Measurements from ENCODE around the gene RBM15. TPM values are rescaled to one million over a fixed set of nuclear protein-coding genes. Genes with fewer than 3 reads are reported as not detected.

Gene RBM15
- total and polyA plus RNA-seq, 2 donors = 4.1 to 42.7 TPM

DNA sequence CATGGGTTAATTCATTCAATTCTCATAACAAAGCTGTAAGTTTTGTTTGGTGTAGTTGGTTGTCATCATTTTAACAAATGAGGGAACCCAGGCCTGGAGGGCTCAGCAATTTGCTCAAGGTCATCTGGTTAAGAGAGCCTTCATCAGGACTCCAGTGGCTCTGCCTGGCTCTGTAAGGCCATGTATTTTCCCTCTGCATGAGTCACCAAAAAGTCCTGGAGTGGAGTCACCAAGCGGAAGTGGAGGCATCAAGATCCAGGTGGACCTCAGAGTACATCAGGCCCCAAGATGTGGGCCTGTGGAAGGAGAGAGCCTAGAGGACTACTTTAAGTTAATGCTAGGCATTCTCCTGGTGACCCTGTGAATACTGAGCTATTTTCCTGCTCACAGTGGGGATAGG lies 30.0 kb upstream of the RBM15 start:
- WGBS = 100% methylated on average over 1 of the region's 1 CpG
- Histone ChIP-seq H3K36me3 (ENCODE audit: insufficient read depth) (no peaks in the 10 kb centered on the region), H3K4me1 (ENCODE audit: insufficient read depth) (no peaks in the 10 kb centered on the region), H3K27ac (ENCODE audit: low read depth) (no peak overlapping the region), H3K4me3 (ENCODE audit: low read depth, low read length) (no peak overlapping the region)
- no peak for DNase-seq (ENCODE audit: extremely low spot score)

GRCh38 chr1:110309767-110310166 lies 29.4 kb upstream of the RBM15 start:
- Histone ChIP-seq H3K27ac (ENCODE audit: low read depth) (no peak overlapping the region), H3K4me1 (ENCODE audit: insufficient read depth) (no peaks in the 10 kb centered on the region), H3K36me3 (ENCODE audit: insufficient read depth) (no peaks in the 10 kb centered on the region), H3K4me3 (ENCODE audit: low read depth, low read length) (no peak overlapping the region)
- no peak for DNase-seq (ENCODE audit: extremely low spot score)
- 69% methylated on average over 3 of the region's 3 CpGs for WGBS

DNA sequence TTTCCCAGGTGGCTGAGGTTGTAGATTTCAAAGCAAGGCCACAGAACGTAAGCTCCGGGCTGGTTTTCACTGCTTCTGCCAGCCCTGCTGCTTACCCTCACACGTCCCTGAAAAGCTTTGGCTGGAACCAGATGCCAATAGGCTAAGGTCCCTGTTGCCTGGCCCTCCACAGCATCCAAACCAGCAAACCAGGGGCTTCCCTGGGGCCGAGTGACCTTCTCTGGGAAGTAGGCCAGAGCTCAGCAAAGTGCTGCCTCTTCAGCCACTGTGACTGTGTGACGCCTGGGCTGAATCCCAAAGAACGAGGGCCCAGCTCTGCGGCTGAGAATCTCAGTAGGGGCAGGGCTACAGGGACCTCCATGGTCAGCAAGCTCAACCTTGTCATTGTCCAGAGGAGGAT lies 28.9 kb upstream of the RBM15 start:
- no peak for DNase-seq (ENCODE audit: extremely low spot score)
- 72% methylated on average over 7 of the region's 7 CpGs for WGBS

DNA sequence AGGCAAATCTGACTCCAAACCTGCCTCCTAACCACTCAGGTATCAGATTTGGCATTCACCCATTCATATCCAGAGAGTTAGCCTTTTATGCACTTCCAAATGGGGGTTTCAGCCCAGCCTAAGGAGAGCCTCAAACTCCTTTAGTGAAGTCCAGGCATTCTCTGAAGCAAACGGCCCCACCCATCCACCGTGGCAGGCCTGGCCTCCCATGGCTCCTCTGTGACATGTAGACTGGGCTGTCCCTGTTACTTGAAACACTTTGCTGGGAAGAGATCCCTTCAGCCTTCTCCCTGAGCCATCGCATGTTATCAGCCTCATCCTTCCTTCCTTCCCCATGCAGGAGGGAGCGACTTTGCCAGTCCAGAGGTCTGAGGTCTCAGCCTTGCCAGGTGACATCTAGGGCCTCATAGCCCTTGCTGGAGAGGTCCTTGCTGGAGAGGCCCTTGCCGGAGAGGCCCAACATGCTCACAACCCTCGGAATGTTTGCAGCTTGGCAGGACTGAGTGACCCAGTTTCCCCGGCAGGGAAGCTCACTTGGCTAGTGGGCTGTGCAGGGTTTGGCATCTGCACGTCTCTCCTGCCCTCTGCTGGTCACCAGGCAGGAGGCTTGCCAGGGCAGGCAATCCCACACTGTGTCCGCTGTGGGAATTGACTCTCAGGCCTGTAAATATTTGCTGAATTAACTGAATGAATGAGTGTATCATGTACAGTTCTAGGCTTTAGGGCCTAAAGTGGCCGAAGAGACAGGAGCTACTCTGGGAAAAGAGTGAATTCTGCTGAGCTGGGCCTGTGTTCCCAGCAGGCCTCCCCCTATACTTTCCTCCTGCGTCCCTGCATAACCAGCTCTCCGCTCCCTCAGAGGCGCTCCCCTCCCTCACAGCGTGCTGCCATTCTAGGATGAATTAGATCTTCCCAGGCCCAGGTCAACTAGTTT lies 26.7 kb upstream of the RBM15 start:
- no peaks in the 10 kb centered on the region for H3K4me1 ChIP-seq (ENCODE audit: insufficient read depth)
- no peaks in the 10 kb centered on the region for H3K36me3 ChIP-seq (ENCODE audit: insufficient read depth)
- no peak overlapping the region for H3K27ac ChIP-seq (ENCODE audit: low read depth)
- DNase-seq (ENCODE audit: extremely low spot score) = no peak
- 38% methylated on average over 14 of the region's 14 CpGs for WGBS
- no peak overlapping the region for H3K4me3 ChIP-seq (ENCODE audit: low read depth, low read length)

More for the DNA sequence above, 28.9 kb upstream of the RBM15 start:
- Histone ChIP-seq H3K36me3 (ENCODE audit: insufficient read depth) (no peaks in the 10 kb centered on the region), H3K4me1 (ENCODE audit: insufficient read depth) (no peaks in the 10 kb centered on the region), H3K4me3 (ENCODE audit: low read depth, low read length) (no peak overlapping the region), H3K27ac (ENCODE audit: low read depth) (no peak overlapping the region)

GRCh38 chr1:110316735-110317134 lies 22.4 kb upstream of the RBM15 start:
- no peak overlapping the region for H3K27ac ChIP-seq (ENCODE audit: low read depth)
- no peak overlapping the region for H3K4me3 ChIP-seq (ENCODE audit: low read depth, low read length)
- H3K36me3 ChIP-seq (ENCODE audit: insufficient read depth) = no peaks in the 10 kb centered on the region
- WGBS = 75% methylated on average over 2 of the region's 2 CpGs
- H3K4me1 ChIP-seq (ENCODE audit: insufficient read depth) = no peaks in the 10 kb centered on the region
- no peak for DNase-seq (ENCODE audit: extremely low spot score)

DNA sequence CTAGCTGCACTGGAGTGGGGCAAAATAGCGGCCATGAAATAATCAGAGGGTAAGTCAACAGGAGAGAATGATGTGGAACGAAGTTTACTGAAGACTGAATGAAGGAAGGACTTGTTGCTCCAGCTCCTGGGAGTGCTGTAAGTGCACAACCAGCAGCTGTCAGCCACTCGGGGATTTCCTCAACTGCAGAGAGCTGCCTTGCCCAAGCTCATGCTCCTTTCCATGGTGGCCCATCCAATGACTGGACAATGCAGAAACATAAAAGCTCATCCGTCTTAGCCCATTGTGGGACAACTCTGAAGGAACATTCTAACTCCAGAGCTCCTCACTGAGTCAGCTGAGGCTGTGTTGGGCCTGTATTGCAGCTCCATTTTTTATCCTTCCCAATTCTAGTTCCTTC lies 21.1 kb upstream of the RBM15 start:
- no peak overlapping the region for H3K4me3 ChIP-seq (ENCODE audit: low read depth, low read length)
- no peaks in the 10 kb centered on the region for H3K4me1 ChIP-seq (ENCODE audit: insufficient read depth)
- H3K36me3 ChIP-seq (ENCODE audit: insufficient read depth) = no peaks in the 10 kb centered on the region
- no peak for DNase-seq (ENCODE audit: extremely low spot score)
- WGBS = 81% methylated on average over 4 of the region's 4 CpGs
- no peak overlapping the region for H3K27ac ChIP-seq (ENCODE audit: low read depth)

DNA sequence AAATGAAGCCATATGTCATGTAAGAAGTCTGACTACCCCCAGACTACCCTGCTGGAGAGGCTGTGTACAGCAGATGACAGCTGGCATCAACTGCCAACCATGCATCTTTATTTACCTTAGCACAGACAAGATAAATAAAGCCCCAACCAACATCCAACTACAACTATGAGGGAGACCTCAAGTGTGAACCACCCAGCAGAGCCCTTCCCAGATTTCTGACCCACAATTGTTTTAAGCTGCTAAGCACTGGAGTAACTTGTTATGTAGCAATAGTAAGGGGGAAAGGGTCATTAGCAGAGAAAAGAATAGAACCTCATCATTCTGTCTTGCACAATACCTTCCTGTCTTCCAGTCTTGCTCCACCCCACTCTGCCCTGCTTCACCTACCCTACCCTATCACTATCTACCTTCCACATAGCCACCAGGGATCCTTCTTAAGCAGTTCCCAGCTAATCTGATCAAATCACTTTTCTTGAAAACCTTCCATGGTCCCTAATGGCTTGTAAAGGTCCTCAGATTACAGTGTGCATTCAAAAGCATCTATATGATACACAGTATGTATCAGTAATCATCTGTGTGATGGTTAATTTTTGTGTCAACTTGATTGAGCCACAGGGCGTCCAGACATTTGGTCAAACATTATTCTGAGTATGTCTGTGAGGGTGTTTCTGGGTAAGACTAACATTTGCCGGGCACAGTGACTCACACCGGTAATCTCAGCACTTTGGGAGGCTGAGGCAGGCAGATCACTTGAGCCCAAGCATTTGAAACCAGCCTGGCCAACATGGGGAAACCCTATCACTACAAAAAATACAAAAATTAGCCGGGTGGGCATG lies 19.6 kb upstream of the RBM15 start:
- no peak overlapping the region for H3K27ac ChIP-seq (ENCODE audit: low read depth)
- no peaks in the 10 kb centered on the region for H3K36me3 ChIP-seq (ENCODE audit: insufficient read depth)
- 73% methylated on average over 4 of the region's 4 CpGs for WGBS
- no peak overlapping the region for H3K4me3 ChIP-seq (ENCODE audit: low read depth, low read length)
- H3K4me1 ChIP-seq (ENCODE audit: insufficient read depth) = no peaks in the 10 kb centered on the region
- no peak for DNase-seq (ENCODE audit: extremely low spot score)

DNA sequence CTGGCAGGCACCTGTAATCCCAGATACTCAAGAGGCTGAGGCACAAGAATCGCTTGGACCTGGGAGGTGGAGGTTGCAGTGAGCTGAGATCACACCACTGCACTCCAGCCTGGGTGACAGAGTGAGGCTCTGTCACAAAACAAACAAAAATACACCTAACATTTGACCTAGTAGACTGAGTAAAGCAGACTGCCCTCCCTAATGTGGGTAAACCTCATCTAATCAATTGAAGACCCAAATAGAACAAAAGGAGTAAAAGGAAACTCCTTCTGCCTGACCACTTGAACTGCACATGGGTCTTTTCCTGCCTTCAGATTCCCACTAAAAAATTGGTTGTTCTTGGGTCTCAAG lies 19.0 kb upstream of the RBM15 start:
- H3K4me1 ChIP-seq (ENCODE audit: insufficient read depth) = no peaks in the 10 kb centered on the region
- H3K4me3 ChIP-seq (ENCODE audit: low read depth, low read length) = no peak overlapping the region
- H3K36me3 ChIP-seq (ENCODE audit: insufficient read depth) = no peaks in the 10 kb centered on the region
- H3K27ac ChIP-seq (ENCODE audit: low read depth) = no peak overlapping the region
- WGBS = 84% methylated on average over 1 of the region's 1 CpG
- no peak for DNase-seq (ENCODE audit: extremely low spot score)

DNA sequence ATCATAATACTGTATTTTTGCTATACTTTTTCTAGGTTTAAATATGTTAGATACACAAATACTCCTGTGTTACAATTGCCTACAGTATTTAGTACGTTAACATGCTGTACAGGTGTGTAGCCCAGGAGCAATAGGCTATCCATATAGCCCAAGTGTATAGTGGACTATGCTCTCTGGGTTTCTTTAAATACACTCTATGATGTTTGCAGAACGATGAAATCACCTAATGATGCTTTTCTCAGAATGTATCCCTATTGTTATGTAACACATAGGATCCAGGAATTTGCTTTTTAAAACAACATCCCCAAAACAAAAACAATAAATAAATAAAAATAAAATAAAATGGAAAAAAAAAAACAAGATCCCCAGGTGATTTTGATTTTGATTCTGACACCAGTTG lies 18.1 kb upstream of the RBM15 start:
- DNase-seq (ENCODE audit: extremely low spot score) = no peak
- WGBS = 79% methylated on average over 2 of the region's 2 CpGs
- Histone ChIP-seq H3K4me3 (ENCODE audit: low read depth, low read length) (no peak overlapping the region), H3K4me1 (ENCODE audit: insufficient read depth) (no peaks in the 10 kb centered on the region), H3K36me3 (ENCODE audit: insufficient read depth) (no peaks in the 10 kb centered on the region), H3K27ac (ENCODE audit: low read depth) (no peak overlapping the region)

DNA sequence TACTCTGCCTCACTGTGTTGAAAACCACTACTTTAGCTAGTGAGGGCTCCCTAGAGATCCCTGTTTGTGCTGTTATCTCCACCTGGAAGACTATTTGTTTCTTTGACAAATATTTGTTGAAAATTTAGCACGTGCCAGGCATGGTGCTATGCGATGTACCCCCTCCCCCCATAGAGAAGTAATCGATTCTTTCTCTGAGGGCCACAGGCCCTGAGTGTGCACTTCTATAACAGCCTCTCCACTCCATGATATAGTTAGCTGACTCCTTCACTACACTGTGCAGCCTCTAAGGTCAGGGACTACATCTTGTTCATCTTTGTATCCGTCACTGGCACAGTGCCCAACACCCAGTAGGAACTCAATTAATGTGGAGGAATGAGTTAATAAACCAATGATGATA lies 17.3 kb upstream of the RBM15 start:
- H3K4me3 ChIP-seq (ENCODE audit: low read depth, low read length) = no peak overlapping the region
- H3K27ac ChIP-seq (ENCODE audit: low read depth) = no peak overlapping the region
- no peaks in the 10 kb centered on the region for H3K4me1 ChIP-seq (ENCODE audit: insufficient read depth)
- 76% methylated on average over 4 of the region's 4 CpGs for WGBS
- no peak for DNase-seq (ENCODE audit: extremely low spot score)
- H3K36me3 ChIP-seq (ENCODE audit: insufficient read depth) = no peaks in the 10 kb centered on the region

DNA sequence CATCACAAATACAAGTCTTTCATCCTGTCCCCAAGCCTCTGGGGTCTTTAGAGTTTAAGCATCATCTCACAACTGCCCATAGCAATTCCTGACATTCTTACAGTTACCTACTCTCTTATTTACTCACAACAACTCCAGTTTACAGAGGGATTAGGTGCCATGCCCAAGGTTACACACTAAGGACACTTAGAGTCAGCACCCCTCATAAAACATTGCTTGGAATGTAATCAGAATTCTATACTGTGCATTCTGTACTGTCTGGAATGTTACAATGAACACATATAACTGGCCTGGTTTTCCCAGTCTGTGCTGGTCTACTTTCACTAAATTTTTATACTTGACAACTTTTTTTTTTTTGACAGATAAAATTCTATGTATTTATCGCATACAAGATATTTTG lies 14.5 kb upstream of the RBM15 start:
- DNase-seq (ENCODE audit: extremely low spot score) = no peak
- Histone ChIP-seq H3K36me3 (ENCODE audit: insufficient read depth) (no peaks in the 10 kb centered on the region), H3K4me3 (ENCODE audit: low read depth, low read length) (no peak overlapping the region), H3K27ac (ENCODE audit: low read depth) (no peak overlapping the region), H3K4me1 (ENCODE audit: insufficient read depth) (no peaks in the 10 kb centered on the region)
- WGBS = 91% methylated on average over 1 of the region's 1 CpG

DNA sequence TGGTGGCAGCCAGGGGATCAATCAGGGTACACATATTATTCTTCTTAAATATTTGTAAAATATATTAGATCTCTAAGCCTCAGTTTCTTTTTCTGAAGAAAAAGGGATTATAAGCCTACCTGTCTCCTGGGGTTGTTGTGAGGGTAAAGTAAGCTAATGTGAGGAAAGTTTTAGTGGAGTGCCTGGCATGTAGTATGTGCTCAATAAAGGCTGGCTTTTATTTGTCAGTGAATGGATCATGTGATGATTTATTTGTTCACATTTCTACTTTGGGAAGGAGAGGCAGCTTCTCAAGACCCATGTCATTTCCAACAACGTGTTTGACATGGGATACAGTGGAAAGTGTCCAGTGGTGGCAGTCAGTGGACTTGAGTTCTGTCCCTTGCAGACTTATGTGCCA lies 12.4 kb upstream of the RBM15 start:
- no peak for DNase-seq (ENCODE audit: extremely low spot score)
- Histone ChIP-seq H3K36me3 (ENCODE audit: insufficient read depth) (no peaks in the 10 kb centered on the region), H3K4me1 (ENCODE audit: insufficient read depth) (no peaks in the 10 kb centered on the region), H3K4me3 (ENCODE audit: low read depth, low read length) (no peak overlapping the region), H3K27ac (ENCODE audit: low read depth) (no peak overlapping the region)
- 69% methylated on average over 1 of the region's 1 CpG for WGBS

DNA sequence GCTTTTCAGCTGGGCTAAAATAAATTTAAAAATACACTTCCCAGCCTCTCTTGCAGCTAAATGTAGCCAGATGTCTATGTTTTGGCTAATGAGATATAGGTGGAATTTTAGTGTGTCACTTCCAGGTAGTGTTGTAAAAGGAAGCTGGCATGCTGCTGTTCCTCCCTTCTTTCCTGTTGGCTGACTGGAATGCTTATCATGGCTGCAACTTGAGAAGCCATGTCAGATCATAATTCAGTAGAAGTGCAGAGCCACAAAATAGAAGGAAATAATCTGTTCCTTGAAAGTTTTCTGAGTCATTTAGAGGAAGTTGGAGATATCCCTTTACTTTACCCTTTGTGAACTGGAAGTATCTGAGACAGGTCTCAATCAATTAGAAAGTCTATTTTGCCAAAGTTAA lies 10.9 kb upstream of the RBM15 start:
- DNase-seq (ENCODE audit: extremely low spot score) = no peak
- no peak overlapping the region for H3K27ac ChIP-seq (ENCODE audit: low read depth)
- H3K4me3 ChIP-seq (ENCODE audit: low read depth, low read length) = no peak overlapping the region
- no peaks in the 10 kb centered on the region for H3K4me1 ChIP-seq (ENCODE audit: insufficient read depth)
- H3K36me3 ChIP-seq (ENCODE audit: insufficient read depth) = no peaks in the 10 kb centered on the region

- H3K36me3 ChIP-seq (ENCODE audit: insufficient read depth) = no peaks in the 10 kb centered on the region
- whole genome bisulfite sequencing = 93% methylated on average over 3 of the region's 3 CpGs
- no peak for DNase-seq (ENCODE audit: extremely low spot score)
- H3K4me1 ChIP-seq (ENCODE audit: insufficient read depth) = no peaks in the 10 kb centered on the region
- no peak overlapping the region for H3K4me3 ChIP-seq (ENCODE audit: low read depth, low read length)
- H3K27ac ChIP-seq (ENCODE audit: low read depth) = no peak overlapping the region
Observed at GRCh38 chr1:110328700-110329099, 10.5 kb upstream of the RBM15 start.
